NCI-H526 (cell line): ENCODE measurements around the gene MED8.
A peak's percentile ranks its signal among the peaks of the same experiment; 100 is the strongest.

Experiments
- DNase-seq, 2 experiments: peaks; one replicate each; lab custom pipeline; 2025; lab: John Stamatoyannopoulos, UW

Gene MED8

GRCh38 chr1:43389326-43390313 is at the start of gene MED8, which contains the start of gene SZT2:
Gene MED8 (minus strand): TSS chr1:43389800. CDS start chr1:43389764, 36 bp downstream.
Gene SZT2 (plus strand): TSS chr1:43389899. CDS start chr1:43389969, 70 bp downstream.
- peak; percentile 87 to 98 for DNase-seq

- no peak for DNase-seq
Observed at GRCh38 chr1:43438953-43439581, 49.5 kb upstream of the MED8 start.

GRCh38 chr1:43438576-43438952 is 49.0 kb upstream of the MED8 start:
- no peak for DNase-seq

- DNase-seq: no peak
Observed at GRCh38 chr1:43438006-43438405, 48.4 kb upstream of the MED8 start.

- no peak for DNase-seq
Observed at GRCh38 chr1:43437031-43437973, 47.7 kb upstream of the MED8 start.

GRCh38 chr1:43436371-43436770 is 46.8 kb upstream of the MED8 start:
- no peak for DNase-seq

GRCh38 chr1:43435146-43436145 is 45.8 kb upstream of the MED8 start:
- no peak for DNase-seq

GRCh38 chr1:43434256-43434655 is 44.7 kb upstream of the MED8 start:
- no peak for DNase-seq

- DNase-seq: no peak
Observed at GRCh38 chr1:43432907-43433306, 43.3 kb upstream of the MED8 start.

- DNase-seq: no peak
Observed at GRCh38 chr1:43432171-43432860, 42.7 kb upstream of the MED8 start.

- DNase-seq: no peak
Observed at GRCh38 chr1:43431676-43432075, 42.1 kb upstream of the MED8 start.

- no peak for DNase-seq
Observed at GRCh38 chr1:43430831-43431230, 41.2 kb upstream of the MED8 start.

- no peak for DNase-seq
Observed at GRCh38 chr1:43427941-43428340, 38.3 kb upstream of the MED8 start.

- DNase-seq: no peak
Observed at GRCh38 chr1:43427524-43427923, 37.9 kb upstream of the MED8 start.

- no peak for DNase-seq
Observed at GRCh38 chr1:43426221-43426620, 36.6 kb upstream of the MED8 start.

GRCh38 chr1:43425045-43425444 is 35.4 kb upstream of the MED8 start:
- no peak for DNase-seq

GRCh38 chr1:43423672-43424550 is 34.3 kb upstream of the MED8 start:
- peak in 1 of 2 experiments; percentile 15 for DNase-seq

GRCh38 chr1:43422995-43423671 is 33.5 kb upstream of the MED8 start:
- DNase-seq: no peak
